Adipose tissue (tissue), 3 donors: ENCODE measurements around the gene TMEM100. TPM values are rescaled to one million over a fixed set of nuclear protein-coding genes. Genes with fewer than 3 reads are reported as not detected.
"Not testable (repeated sequence)": the region's sequence is repeated elsewhere in the genome, so short reads cannot be mapped to it uniquely, and the experiment has no call there.

Experiments used
- H3K27ac ChIP-seq: one replicate; pipeline ENCODE4 v1.5.1; 2013; ENCODE audit warnings: low read depth, low read length
- WGBS, 3 donors: extraction: QIAGEN DNeasy Blood & Tissue Kit; methylation state at CpG; one replicate each; pipeline ENCODE4 v1.1.7; 2013; 5-methylcytosine and 5-hydroxymethylcytosine counted together
- polyA plus RNA-seq, 3 donors: library from polyadenylated mRNA; stranded (reverse); fragments of 200-250 nt; gene quantifications; one replicate each; pipeline ENCODE4 v1.2.3, GENCODE V29; 2013
- donor health status: healthy with polysubstance abuse.
- donor health status: Bipolar disorder and iron deficiency.
- donor health status: healthy.

TMEM100 gene
- polyA plus RNA-seq, 3 donors: 4.3 to 42.6 (median 30.8) TPM

DNA sequence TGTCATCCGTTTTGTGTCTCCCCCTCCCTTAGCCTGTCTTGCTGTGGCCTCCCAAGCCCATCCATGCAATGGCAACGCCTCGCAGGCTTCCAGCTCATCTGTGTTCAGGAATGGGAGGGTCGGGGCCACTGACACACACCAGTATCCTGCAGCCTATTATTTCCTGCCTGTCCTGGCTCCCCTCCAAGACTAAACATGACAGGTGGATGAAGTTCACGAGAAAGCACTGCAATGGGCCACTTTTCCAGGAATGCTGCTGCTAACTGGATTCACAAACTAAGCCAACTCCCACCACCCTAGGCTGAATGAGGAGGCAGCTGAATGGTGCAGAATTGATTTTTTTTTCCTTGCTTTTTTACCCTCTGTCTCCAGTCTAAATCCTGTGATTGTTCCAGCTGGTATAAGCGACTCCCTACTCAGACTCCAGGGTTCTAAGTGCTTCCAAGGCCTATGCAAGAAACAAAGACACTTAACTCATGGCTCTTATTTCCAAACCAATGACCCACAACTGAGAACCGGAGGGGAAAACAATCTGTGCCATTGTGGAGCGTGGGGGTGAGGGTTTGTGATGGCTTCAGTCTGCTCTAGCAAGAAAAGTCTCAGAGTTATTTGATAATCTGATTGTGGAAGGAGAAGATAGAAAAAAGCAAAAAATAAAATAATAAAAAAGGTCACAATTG, 23.3 kb downstream of the TMEM100 start:
- WGBS, 3 donors: 53 to 68% (median 67%) methylated on average over 8 of the region's 8 CpGs
- H3K27ac ChIP-seq: no peak overlapping the region

DNA sequence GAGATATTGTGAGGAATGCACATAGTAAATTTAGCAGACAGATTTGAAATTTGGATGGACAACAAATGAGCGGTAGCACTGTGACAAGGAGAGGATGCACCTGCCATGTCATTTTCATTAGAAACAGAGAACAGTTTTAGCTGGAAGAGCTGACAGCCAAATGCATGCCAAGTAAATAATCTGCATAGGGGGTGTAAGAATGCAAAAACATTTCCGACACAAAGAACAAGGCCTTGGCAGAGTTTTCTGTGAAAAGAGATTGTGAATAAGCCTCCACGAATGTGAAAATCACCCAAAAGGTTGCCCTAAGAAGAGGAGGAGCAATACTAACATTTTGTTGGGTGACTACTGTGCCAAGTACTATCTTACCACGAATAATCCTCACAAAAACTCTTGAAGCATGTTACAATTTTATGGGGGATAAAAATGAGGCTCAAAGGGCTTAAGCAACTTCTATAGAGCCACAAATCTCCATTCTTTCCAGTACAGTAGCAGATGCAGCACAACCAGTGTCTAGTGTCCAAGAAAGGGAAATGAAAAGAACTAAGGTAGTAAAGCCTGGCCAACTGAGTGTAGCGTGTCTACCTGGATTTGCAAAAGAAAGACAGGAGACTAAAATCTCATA, 28.3 kb downstream of the TMEM100 start:
- no peak overlapping the region for H3K27ac ChIP-seq
- WGBS, 3 donors: 56 to 71% (median 63%) methylated on average over 5 of the region's 5 CpGs

DNA sequence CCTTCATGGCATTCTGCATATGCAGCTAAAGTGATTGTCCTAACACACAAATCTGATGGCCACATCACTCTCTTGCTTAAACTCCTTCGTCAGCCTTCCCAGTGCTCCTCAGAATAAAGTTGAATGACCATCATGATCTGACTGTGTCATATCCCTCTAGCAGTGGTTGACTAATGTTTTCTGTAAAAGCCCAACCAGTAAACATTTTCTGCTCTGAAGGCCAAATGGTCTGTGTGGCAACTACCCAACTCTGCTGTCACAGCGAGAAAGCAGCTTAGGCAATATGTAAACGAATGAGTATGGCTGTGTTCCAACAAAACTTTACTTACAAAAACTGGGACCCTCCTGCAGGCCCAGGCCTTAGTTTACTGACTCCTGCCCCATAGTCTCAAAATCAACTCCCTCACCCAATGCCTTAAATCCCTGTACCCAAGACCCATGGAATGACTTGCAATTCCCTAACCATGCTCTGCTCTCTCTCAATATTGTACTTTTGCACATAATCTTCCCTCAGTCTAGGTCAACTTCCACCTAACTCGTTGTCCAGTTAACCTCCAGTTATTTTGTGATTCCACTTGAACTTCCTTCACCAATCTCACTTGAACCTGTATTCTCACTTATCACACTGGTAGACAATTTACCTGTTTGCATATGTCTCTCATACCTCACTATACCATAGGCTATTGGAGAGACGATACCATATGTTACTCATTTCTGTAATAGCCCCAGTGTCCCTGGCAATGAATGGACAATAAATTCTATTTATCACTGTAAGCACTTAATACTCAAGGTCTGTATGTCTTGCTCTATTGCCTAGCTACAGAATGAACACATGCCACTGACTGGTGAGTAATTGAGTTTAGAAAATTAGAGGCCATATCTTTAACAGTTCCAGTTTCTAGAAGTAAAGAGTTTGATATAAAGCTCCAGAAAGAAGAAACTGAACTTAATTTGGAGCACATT, 29.1 kb downstream of the TMEM100 start:
- no peak overlapping the region for H3K27ac ChIP-seq
- 29 to 40% (median 33%) methylated on average over 5 of the region's 5 CpGs for WGBS, 3 donors

DNA sequence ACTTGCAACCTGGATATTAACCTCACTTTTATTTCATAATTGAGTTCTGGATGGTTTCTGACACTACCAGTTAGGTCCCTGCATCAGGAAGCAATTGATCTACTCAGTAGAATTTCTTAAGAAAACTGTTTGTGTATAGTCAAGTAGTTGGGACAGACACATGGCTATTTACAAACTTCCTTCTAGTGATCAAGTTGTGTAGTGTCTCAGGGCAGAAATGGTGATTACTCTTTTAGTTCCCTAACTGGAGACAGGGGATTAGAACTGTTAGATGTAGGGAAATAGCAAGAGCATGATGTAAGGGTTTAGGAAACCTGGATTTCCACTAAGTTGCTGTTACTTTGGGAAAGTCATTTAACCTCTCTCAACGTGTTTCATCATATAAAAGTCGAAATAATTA, 30.4 kb downstream of the TMEM100 start:
- 47 to 63% (median 61%) methylated on average over 2 of the region's 2 CpGs for WGBS, 3 donors
- H3K27ac ChIP-seq: no peak overlapping the region

DNA sequence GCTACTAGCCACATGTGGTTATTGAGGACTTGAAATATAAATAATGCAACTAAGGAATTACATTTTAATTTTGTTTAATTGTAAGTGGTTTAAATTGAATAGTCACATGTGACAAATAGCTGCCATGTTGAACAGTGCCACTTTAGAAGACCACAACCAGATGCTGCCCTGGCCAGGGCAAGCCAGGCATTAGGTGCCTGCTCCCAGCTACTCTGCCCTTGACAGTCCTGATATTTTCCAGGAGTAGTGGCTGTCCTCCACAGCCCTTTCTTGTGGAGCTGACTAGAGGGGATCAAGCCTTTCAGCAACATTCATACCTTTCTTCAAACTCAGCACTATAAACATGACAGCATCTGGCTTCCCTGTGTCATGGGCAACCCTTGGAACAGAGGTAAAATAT, 31.0 kb downstream of the TMEM100 start:
- no peak overlapping the region for H3K27ac ChIP-seq

DNA sequence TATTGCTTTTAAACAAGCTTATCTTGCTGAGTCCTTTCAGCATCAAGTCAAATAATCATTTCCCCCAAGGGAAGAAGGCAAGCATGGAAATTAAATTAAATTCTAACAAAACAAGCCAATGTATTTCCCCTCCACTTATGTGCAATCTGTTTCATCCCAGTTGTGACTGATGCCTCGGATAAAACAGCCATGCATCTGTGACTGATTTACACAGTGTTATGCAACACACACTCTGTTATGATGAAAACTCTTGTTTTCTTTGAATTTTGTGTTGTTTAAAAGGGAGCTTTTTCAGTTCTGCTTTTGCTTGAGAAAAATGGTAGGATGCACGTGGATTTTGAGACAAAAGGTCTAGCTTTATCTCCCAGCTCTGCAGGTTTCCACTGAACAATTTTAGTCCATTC, 32.6 kb downstream of the TMEM100 start:
- WGBS, 3 donors: 25 to 31% (median 26%) methylated on average over 2 of the region's 2 CpGs
- no peak overlapping the region for H3K27ac ChIP-seq

DNA sequence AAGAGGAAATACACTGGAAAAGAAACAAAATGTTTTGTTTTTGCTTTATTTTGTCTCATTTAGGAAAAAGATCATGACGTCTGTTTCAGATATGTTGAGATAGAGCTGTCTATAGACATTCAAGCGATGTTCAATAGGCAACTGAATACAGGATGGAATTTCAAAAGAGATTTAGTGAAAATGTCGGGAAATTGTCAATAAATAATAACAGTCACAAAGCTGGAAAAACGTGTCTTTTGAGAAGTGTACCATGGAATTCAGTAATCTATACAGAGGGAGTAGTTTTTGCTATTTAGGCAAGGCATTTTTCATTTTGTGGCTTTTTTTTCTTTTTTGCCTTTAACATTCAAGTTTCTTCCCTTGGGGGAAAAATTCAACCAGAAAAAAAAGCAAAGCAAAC, 33.0 kb downstream of the TMEM100 start:
- H3K27ac ChIP-seq: no peak overlapping the region
- 59 to 82% (median 75%) methylated on average over 4 of the region's 4 CpGs for WGBS, 3 donors

DNA sequence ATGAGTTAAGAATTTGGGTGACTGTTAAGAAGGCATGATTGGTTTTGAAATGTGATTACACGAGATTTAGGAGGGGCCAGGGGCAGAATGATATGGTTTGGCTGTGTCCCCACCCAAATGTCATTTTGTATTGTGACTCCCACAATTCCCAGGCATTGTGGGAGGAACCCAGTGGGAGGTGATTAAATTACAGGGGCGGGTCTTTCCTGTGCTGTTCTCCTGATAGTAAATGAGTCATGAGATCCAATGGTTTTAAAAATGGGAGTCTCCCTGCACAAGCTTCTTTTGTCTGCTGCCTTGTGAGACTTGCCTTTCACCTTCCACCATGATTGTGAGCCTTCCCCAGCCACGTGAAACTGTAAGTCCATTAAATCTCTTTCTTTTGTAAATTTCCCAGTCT, 34.6 kb downstream of the TMEM100 start:
- WGBS, 3 donors: 59 to 82% (median 77%) methylated on average over 3 of the region's 3 CpGs
- no peak overlapping the region for H3K27ac ChIP-seq

DNA sequence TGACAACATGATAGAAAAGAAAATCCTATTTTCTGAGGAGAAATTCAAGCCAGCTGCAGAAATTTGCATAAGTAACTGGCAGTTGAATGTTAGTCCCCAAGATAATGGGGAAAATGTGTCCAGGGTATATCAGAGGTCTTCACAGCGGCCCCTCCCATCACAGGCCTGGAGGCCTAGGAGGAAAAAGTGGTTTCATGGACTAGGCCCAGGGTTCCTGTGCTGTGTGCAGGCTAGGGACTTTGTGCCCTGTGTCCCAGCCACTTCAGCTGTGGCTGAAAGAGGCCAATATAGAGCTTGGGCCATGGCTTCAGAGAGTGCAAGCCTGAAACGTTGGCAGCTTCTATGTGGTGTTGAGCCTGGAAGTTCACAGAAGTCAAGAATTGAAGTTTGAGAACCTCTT, 35.6 kb downstream of the TMEM100 start:
- 43 to 91% (median 79%) methylated on average over 2 of the region's 2 CpGs for WGBS, 3 donors
- H3K27ac ChIP-seq: no peak overlapping the region

DNA sequence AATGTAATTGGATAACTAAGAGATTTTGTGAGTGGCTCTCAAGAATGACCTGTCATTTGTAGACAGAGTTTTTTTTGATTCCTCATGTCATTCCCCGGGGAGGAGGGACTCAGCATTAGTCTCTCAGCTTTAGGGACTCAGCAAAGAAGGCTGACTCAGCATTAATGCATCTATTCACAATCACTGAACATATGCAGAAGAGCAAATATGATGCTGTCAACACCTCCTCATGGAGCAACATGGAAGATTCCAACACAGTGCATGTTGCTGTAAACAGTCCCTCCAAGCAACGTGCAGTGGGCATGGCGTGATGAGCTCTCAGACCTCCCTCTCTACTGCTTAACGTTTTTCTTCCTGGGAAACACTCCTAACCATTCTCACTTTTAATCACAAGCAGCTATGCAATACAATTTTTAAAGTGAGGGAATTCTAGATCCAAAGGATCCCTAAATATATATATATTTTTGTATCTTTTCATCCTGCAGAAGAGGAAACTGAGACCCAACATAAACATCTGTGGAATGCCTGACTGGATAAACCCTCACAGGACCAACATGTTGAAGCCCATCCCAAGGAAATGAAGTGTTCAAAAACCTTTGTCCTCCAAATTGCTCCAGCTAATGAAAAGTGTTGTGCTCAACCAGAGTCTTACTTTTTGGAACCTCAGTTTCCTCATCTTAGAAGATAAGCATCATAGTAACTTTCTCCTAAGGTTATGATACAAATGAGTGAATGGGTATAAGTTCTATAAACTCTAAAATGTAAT, 38.9 kb downstream of the TMEM100 start:
- WGBS, 3 donors: 64 to 84% (median 80%) methylated on average over 4 of the region's 4 CpGs
- H3K27ac ChIP-seq: no peak overlapping the region

DNA sequence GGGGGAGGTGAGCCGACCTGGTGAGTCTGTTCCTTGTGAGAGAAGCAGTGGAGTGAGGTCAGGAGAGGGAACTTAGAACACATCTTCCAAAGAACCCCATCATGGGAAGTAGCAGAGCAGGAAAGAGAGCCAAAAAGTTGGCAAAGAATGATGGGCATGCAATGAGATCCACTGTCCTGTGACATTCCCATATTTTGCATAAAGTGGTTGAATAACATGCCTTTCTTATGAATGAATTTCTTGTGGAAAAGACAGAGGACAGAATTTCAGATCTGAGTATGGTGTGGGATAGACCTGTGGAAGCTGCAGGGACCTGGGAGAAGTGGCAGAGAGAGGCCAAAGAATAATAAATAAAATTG, 41.3 kb downstream of the TMEM100 start:
- H3K27ac ChIP-seq: no peak overlapping the region
- 78 to 83% (median 81%) methylated on average over 1 of the region's 1 CpG for WGBS, 3 donors

DNA sequence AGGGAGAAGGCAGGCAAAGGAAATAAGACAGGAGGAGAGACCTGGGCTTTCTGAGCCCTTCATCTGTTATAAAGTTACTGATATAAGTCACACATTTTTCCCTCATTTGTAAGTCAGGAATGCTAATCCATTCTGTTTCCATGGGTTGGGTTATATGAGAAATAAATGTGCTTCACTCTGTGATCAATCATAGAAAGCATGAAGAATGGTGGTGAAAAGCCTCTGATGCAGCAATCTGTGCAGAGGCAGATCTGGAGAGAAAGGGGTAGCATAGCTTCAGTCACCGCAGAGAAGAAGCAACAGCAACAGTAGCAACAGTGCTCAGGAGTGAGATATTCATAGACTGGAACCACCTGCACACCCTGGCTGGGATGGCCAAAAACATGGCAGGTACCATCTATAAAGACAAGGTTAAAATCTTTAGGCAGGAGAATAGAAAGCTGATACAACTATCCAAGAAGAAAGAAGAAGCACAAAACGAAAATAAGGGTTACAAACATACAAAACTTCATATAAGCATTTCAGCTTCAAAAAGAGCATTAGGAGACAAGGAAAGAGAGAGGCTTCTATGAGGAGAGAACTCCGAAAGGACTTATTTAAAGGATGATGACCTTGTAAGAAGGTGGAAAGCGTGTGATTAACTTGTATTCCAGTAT, 41.9 kb downstream of the TMEM100 start:
- no peak overlapping the region for H3K27ac ChIP-seq
- WGBS, 3 donors: 71 to 91% (median 89%) methylated on average over 4 of the region's 4 CpGs

DNA sequence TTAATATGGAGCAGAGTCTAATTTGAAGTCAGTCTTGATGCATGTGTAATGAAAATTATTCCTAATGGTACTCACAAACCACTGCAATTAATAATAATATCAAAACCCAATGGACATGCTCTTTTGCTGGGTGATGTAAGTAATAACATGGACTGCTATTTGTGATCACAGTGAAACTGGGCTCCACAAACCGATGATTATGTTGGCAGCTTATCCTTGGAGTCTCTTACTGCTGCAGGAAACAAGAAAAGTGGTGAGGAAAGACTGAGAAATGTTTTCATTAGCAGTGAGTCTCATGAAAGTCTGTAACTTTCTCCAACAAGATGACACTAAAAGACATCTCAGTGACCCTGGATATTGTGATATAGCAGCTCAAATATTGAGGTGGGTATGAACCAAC, 45.2 kb downstream of the TMEM100 start:
- no peak overlapping the region for H3K27ac ChIP-seq
- 42 to 61% (median 54%) methylated on average over 1 of the region's 1 CpG for WGBS, 3 donors

DNA sequence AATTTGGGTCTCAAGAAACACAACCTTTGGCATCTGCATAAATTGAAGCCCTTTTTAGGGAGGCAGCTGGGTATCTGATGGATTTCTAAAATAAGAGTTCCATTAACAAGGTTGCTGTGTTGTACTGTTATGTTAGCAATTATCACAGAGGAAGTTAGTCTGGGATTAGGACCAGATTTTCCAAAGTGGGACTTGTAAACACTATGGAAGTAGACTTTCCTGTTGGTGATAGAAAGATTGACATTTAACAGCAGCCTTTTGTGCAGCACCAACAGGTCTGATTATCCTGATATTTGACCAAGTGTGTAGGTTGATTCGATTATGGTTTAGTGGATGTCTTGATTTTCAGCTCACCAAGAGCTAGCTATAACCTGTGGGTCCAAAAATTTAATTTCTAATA, 46.4 kb downstream of the TMEM100 start:
- H3K27ac ChIP-seq: no peak overlapping the region
- 56 to 88% (median 86%) methylated on average over 1 of the region's 1 CpG for WGBS, 3 donors

DNA sequence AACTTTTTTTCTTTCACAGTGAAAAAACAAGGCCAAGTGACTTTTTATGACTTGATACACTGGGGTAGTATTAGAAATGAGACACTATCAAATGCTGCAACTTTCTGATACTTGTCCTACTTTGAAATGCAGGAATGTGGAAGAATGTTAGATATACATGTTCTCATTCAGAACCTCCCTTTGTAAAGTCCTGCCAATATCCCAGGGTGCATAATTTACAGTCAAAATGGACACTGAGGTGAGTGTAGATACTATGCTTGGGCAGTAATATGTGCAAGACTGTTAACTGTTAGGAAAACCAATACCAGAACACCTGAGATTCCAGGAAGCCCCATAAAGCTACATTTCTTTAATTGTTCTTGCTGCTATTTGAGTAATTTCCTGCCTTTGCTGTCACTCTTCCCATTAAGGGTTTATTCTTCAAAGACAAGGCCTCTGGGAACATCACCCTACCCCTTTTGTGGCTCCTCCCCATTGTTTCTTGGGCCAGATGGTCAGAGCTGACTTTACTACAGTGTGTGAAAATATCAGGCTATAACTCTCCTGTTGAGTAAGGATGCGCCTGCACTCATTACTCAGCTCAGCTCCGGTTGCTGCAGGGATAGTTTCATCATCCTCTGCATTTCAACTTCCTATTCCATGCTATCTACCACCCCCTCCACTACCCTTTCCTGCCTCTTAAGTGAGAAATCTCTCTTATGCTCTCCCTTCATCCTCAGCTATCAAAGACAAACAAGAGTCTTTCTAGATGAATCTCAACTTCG, 48.7 kb downstream of the TMEM100 start:
- WGBS, 3 donors: 55 to 63% (median 58%) methylated on average over 3 of the region's 3 CpGs
- no peak overlapping the region for H3K27ac ChIP-seq

DNA sequence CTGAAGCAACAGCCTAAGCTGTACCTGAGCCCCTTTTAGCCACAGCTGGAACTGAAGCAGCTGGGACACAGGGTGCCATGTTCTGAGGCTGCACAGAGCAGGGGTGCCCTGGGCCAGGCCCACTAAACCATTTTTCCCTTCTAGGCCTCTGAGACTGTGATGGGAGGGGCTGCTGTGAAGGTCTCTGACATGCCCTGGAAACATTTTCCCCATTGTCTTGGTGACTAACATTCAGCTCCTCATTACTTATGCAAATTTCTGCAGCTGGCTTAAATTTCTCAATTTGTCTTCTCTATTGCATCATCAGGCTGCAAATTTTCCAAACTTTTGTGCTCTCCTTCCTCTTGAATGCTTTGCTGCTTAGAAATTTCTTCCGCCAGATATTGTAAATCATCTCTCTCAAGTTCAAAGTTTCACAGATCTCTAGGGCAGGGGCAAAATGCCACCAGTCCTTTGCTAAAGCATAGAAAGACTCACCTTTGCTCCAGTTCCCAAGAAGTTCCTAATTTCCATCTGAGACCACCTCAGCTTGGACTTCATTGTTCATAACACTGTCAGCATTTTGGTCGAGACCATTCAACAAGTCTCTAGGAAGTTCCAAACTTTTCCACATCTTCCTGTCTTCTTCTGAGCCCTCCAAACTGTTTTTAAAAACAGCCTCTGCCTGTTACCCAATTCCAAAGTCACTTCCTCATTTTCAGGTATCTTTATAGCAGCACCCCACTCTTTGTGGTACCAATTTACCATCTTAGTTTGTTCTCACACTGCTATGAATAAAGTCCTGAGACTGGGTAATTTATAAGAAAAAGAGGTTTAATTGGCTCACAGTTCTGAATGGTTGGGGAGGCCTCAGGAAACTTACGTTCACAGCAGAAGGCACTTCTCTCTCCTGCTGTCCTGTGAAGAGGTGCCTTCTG, 49.8 kb downstream of the TMEM100 start:
- H3K27ac ChIP-seq: no peak overlapping the region
- WGBS, 3 donors: 42 to 76% (median 58%) methylated on average over 3 of the region's 3 CpGs

DNA sequence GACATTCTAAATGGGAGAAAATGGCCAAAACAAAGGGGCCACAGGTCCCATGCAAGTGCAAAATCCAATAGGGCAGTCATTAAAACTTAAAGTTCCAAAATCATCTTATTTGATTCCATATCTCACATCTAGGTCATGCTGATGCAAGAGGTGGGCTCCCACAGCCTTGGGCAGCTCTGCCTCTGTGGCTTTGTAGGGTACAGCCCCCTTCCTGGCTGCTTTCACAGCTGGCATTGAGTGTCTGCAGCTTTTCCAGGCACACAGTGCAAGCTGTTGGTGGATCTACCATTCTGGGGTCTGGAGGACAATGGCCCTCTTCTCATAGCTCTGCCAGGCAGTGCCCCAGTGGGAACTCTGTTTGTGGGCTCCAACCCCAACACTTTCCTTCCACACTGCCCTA, 50.7 kb downstream of the TMEM100 start:
- not testable (repeated sequence) for H3K27ac ChIP-seq
